IPS-11a (cell line): ENCODE results near the gene FBXO44.

Experiments
- H3K4me3 ChIP-seq: one replicate; pipeline ENCODE4 v1.5.1; 2013; ENCODE audit warnings: low read depth, low read length, control low read depth

FBXO44 gene

DNA sequence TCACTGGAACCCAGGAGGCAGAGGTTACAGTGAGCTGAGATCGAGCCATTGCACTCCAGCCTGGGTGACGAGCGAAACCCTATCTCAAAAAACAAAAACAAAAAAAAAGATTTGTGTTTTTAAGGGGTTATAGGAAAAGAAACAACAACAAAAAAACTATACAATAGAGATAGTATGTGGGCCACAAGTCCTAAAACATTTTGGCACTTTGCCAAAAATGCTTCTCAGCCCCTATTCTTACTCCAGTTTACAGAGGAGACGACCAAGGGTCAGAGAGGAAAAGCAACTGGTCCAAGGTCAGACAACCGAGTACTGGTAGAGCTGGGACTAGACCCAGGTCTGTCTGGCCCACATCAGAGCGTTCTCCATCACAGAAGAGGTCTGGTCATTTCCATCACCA, 3.0 kb downstream of the FBXO44 start:
- H3K4me3 ChIP-seq, result no peak overlapping the region

DNA sequence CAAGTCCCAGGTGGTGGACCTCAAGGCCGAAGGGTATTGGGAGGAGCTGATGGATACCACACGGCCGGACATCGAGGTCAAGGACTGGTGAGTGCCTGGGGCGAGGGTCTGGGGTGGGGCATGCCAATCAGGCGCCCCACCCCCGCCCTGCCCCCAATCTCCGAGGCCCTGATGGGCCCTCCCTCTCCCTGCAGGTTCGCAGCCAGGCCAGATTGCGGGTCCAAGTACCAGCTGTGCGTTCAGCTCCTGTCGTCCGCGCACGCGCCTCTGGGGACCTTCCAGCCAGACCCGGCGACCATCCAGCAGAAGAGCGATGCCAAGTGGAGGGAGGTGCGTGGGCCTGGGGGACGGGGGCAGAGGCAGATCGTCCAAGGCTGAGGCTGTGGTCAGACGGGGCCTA, 3.9 kb downstream of the FBXO44 start:
- H3K4me3 ChIP-seq, result no peak overlapping the region

DNA sequence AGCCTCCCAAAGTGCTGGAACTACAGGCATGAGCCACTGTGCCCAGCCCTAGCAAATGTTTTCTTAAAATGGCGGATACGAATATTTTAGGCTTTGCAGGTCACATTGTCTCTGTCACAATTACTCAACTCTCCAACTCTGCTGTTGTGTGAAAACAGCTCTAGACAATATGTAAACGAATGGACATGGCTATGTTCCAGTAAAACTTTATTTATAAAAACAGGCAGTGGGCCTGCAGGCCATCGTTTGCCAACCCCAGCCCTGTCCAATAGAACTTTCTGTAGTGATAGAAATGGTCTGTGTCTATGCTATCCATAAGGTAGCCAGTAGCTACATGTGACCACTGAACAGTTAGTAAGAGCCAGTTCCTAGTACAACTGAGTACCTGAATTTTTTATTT, 5.1 kb downstream of the FBXO44 start:
- H3K4me3 ChIP-seq, result no peak overlapping the region

DNA sequence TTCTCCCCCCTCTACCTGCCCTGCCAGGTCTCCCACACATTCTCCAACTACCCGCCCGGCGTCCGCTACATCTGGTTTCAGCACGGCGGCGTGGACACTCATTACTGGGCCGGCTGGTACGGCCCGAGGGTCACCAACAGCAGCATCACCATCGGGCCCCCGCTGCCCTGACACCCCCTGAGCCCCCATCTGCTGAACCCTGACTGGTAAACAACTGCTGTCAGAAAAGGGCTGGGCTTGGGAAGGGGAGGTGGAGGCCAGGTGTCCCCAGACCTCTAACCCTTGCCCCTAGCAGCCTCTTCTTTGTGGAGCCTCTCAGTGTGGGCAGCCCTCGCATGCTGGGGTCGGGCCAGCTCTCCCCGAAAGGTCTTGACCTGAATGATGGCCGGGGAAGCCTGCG, 6.4 kb downstream of the FBXO44 start:
- no peak overlapping the region for H3K4me3 ChIP-seq

DNA sequence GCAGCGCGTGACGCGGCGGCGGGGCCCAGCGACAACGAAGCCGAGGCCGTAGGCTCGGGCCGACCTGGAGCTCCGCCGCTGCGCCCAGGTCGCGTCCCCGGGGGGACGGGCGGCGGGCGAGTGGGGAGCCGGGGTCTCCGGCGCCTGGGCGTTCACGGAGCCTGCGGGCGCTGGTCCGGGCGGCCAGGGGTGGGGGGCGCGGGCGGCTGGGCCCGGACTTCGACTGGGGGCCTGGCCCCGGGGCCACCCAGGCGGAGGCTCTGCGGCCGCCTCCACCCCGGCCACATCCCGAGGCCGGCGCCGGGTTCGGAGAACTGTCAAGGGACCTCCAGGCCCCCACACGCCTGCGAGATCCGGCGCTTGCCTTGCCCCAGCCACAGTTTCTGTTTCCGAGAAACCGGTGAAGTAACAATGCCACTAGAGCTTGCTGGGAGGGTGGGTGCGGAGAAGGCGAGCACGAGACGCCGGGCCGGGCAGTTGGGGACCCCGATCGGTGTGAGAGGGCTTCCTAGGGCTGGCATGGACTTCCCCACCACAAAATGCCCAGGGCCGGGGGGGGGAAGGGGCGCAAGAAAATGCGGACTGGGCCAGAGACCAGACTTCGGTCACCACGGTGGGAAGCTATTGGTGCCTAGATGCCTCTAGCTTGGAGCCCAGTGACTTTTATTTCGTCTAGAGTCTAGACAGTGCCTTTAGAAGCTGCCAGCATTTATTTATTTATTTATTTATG, 9.8 kb downstream of the FBXO44 start:
- peak overlapping the region; percentile 30 for H3K4me3 ChIP-seq

DNA sequence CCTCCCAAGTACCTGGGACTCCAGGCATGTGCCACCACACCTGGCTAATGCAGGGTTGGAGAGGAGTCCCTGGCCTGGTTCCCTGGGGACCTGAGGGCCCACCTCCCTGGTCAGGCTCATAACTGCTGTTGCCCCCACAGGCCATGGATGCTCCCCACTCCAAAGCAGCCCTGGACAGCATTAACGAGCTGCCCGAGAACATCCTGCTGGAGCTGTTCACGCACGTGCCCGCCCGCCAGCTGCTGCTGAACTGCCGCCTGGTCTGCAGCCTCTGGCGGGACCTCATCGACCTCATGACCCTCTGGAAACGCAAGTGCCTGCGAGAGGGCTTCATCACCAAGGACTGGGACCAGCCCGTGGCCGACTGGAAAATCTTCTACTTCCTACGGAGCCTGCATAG, 13.8 kb downstream of the FBXO44 start:
- H3K4me3 ChIP-seq, result no peak overlapping the region

DNA sequence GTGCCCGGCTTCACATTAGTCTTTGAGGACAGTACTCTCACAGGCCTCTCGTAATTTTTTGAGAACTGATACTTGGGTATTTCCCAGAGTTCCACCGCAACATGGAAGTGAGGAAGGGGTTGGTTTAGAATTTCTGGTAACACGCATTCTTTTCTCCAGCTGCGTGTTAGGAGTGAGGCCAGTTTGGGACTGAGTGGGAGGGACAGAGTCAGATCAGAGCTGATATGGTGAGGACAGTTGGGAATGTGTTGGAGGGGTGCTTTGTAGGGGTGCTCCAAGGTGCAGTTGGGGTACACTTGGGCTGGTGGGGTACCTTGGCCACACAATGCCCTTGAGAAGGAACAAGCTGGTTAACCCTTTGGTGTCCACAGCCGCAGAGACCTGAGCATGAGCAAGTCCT, 16.1 kb downstream of the FBXO44 start:
- H3K4me3 ChIP-seq, result no peak overlapping the region

DNA sequence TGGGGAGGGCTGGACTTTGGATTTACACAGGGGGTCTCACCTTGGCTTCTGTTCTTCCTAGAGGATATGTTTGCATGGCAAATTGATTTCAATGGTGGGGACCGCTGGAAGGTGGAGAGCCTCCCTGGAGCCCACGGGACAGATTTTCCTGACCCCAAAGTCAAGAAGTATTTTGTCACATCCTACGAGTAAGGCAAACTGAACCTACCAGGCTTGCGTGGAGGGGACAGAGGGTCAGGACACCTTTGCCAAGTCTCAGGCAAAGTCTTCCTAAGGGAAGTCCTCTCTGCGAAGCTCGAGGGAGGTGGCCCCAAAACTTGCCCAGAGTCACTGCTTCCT, 16.5 kb downstream of the FBXO44 start:
- no peak overlapping the region for H3K4me3 ChIP-seq

DNA sequence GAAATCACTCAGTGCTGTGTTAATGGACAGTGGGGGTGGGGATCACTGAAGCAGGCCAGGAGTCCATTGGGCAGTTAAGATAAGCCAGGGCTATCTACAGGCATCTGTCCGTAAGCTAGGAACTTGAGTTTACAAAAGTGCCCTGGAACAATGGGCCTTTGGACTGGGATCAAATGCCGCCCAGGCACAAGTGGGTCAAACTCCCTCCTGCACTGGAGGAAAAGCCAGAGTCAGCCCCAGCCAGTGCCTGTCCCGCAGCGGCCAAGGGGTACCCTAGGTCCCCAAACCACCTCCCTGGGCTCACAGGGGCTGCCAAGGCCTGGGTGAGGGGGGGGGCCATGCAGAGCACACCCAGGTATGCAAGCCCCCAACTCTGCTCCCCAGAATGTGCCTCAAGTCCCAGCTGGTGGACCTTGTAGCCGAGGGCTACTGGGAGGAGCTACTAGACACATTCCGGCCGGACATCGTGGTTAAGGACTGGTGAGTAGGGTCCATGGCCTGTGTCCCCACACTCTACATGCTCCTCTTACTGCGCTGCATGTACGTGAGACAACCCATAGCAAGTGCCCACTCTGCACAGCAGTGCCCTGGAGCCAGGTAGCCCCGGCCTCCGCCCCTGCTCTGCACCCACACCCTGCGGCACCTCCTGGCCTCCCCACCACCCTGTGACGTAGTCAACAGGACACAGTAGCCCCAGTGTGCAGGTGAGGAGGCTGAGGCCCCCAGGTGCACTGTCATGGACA, 17.0 kb downstream of the FBXO44 start:
- no peak overlapping the region for H3K4me3 ChIP-seq

DNA sequence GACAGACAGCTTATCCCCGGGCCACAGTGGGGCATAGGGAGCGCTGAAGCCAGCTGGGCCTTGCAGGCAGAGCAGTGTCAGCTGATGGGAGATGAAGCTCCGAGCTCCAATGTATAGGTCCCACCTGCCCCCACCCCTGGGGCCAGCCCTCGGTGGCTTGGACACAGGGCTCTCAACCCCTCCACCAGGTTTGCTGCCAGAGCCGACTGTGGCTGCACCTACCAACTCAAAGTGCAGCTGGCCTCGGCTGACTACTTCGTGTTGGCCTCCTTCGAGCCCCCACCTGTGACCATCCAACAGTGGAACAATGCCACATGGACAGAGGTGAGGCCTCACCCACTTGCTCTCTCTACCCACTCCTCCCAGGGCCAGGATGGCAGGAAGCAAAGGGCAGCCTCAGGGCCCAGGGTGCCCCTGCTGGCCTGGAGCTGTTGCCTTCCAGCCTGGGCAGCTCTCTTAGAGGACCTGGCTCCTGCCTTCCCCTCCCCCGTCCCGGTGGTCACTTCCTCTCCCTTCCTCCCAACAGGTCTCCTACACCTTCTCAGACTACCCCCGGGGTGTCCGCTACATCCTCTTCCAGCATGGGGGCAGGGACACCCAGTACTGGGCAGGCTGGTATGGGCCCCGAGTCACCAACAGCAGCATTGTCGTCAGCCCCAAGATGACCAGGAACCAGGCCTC, 18.6 kb downstream of the FBXO44 start:
- H3K4me3 ChIP-seq, result no peak overlapping the region

DNA sequence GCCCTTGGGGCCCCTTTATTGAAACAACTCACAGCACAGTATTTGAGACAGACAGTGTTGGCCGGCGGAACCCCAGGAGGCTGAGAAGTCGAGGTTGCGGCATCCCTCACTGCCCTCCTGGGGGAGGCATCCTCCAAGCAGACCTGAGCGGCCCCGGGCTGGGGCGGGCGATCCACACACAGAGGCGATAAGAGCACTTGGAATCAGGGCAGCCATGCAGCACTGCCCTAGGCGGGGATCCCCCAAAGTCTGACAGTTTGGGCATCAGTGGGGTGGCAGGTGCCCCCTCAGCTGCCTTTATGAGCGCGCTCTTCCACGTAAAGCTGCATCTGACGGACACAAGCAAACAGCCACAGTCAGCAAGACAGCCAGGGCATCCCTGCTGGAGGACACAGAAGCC, 19.8 kb downstream of the FBXO44 start:
- no peak overlapping the region for H3K4me3 ChIP-seq

DNA sequence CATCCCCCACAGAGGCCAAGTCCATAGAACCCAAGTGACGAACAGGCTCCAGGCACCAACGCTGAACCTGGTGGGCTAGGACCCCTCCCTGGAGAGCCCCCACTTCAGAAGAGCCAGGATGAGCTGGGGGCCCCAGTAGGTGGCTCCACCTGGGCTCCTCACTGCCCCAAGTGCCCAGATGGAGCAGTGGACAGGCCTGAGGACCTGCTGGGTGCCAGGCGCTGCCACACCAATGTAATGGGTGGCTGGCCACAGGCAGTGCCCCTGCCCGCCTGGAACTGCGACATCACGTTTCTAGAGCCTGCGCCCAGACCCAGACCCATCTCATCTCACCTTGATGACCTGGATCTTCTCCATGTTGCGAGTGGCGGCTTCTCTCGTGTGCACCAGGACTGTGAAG, 20.6 kb downstream of the FBXO44 start:
- H3K4me3 ChIP-seq, result no peak overlapping the region

DNA sequence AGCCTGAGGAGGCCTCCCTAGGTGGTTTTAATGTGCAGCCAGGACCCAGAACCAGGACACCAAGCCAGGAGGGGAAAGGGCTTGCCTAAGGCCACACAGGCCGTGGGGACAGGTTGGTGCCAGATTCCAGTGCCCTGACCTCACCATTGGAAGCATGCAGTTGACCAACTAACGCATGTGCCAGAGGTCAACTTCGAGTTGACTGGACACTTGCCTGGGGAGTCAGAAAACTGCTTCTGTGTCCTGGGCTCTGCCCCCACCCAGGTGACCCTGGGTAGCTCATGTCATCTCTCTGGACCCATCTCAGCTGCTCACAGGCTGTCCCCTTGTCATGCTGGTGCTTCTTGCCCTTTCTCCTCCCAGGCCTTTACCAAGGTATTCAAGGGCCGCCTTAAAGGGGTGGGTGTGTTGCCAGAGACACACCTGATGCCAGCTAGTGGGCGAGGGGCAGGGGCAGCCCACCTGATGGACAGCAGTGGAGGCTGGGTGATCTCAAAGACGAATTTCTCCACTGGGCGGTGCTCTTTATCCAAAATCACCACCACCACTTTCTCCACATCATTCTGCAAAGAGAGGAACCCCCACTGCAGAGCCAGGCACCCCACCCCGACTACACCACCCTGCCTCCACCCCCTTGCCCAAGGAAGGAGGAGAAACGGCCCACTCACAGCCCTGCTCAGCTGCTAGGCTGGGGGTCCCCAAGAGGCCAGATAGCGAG, 21.9 kb downstream of the FBXO44 start:
- H3K4me3 ChIP-seq, result no peak overlapping the region

DNA sequence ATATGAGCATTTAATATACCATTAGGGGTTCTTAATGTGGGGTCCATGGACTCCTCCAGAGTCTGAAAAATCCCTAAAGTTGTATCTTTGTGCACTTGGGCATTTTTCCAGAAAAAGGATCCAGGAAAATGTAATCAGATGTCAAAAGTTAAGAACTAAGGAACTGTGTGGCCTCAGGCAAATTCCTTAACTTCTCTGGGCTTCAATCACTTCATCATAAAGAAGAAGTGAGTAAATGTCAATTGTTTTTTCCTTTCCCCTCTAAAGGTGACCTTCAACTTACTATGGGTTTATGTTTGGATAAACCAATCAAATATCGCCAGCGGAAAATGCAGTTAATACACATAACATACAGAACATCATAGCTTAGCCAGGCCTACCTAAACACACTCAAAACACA, 23.8 kb downstream of the FBXO44 start:
- no peak overlapping the region for H3K4me3 ChIP-seq

DNA sequence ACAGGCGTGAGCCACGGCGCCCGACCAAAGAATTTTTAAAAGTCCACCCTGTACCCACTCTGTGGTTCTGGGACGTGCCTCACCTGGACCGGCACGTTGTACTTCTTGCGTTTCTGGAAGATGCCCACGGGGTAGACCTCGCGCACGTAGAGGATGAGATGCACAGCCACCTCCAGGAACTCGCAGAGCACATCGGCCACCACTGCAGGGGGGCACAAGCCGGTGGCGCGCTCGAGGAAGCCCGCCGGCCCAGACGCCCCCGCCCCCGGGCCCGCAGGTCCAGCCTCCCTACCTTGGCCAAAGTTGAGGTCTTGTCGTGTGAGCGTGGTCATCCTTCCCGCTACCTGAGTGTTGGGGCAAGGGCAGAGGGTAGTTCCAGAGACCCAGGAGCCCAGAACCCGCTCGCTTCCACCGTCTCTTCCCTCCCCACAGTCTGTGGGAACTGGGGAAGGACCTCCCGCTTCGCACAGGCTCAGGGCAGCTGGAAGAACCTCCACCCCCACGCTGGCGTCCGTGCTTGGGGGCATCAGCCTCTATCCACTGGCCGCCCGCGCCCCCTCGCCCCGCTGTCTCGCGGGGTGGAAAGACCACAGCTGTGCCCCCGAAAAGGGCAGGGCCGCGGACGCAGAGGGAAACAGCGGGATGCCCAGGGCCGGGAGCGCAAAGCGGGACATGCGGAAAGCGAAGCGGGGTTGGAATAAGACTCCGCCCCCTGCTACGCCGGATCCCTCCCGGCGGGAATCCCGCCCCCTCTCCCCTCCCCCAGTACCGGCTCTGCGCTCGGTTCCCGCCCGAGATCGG, 25.8 kb downstream of the FBXO44 start:
- H3K4me3 ChIP-seq, result peak overlapping the region; percentile 67

DNA sequence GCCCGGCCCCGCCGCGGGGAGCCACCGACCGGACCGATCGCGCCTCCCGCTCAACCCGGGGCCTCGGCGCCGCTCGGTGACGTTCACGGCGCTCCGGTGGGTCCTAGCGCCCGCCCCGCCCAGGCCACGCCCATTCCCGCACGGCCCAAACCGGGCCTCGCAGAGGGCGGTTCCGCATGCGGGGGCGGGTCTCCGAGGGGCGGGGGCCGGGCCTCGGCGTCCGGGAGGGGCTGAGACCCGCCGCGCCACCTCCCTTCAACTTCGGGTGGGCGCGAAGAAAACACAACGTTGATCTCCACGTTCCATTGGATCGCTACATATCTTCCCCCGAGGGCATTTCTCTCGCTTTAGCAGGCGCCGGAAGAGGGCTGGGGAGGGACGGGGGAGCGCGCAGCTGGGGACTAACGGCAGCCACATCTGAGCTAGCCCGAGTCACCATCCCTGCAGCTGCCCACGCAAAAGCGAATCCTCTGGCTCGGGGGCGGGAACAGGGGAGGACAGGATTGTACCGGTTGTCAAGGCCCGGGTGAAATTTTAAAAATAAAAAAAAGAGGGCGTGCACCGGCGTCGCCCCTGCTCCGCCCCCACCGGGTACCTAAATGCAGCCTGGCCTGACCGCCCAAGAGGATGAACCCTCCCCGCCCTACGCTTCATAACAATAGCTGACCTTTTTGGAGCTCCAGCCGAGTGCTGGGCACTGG, 26.5 kb downstream of the FBXO44 start, which contains the start of gene MAD2L2:
TSS of gene MAD2L2 (minus strand) at position 78 of the 701 bp plus-strand sequence. CDS start 547 bp downstream, outside the sequence.
- H3K4me3 ChIP-seq, result peak within 1 kb of the TSS; percentile 67

DNA sequence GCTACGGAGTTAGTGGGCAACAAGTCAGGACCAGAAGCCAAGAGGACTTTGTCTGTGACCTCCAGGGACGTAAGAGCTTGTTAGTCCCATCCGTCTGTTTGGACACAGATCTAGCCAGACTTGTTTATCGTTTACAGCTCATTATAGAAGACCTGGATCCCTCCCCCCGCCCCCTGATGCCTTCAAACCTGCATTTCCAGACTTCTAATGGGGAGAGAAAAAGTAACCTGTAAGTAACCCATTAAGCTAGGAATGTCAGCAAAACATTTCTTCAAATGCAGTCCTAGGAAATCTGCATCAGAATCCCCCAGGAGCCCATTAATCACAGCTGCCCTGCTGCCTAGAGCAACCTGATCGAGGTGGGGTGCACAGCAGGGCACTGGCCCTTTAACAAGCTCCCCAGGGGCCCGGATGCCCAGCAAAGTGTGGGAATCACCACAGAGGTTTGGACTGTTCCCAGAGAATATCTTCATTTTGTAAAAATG, 27.7 kb downstream of the FBXO44 start:
- peak overlapping the region; percentile 30 for H3K4me3 ChIP-seq

DNA sequence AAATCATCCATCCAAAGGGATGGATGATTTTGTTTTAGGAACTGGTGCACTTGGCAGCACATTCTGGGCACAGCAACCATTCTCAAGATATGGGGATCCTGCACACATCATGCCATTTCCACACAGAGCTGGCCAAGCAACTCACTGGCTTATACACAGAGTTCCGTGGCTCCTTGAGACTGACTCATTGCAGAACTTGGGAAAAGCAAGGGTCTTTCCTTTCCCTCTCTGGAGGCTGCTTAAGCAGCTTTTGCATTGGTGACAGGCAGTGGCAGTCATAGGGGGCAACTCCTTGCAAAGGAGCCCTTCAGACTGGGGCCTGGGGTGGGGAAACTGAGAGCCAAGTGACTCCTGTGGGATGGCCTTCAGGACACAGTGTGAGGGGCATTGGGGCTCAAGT, 28.1 kb downstream of the FBXO44 start:
- no peak overlapping the region for H3K4me3 ChIP-seq

DNA sequence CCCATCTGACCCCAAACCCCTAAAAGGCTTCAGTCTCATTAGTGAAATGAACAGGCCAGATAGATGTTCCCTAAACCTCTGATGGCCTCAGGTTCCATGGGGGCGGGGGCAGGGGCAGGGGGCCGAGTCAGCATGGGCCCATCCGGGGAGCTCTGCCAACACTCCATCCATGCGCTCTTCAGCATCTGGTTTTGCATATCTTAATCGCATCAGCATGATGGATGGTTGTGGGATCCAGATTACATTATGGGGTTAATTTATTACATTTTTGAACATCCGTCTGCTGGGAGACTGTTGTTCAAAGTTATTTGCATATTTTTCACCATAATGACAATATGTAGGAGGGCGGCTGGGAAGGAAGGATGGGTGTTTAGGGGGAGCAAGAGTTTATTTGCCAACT, 29.4 kb downstream of the FBXO44 start:
- H3K4me3 ChIP-seq, result no peak overlapping the region

DNA sequence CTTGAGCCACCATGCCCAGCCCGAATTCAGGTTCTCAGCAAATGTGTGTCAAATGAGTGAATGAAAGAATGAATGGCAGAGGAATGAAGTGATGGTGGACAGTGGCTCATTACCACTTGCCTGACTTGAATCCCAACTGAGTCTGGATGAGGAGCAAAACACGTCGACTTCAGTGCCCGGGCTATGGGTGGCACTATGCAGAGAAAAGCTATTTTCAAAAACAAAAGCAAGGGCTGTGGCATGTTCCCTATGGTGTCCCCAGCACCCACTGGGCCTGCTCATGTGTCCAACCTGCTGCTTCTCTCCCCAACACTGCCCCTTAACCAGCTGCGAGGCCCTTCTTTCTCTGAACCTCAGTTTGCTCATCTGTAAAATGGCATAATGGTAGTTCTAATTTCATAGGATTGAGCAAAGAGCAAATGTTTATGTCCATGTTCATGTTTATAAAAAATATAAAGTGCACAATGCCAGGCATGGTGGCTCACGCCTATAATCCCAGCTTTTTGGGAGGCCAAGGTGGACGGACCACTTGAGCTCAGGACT, 30.6 kb downstream of the FBXO44 start:
- no peak overlapping the region for H3K4me3 ChIP-seq
